HCT116 (cell line): Measurements from ENCODE around the gene ANO3. TPM values are rescaled to one million over a fixed set of nuclear protein-coding genes. Genes with fewer than 3 reads are reported as not detected.

Experiments
- ATAC-seq: fragments of 200-7000 bp; cut with Tn5 transposase; 2 replicates; pipeline ENCODE4 v1.9.1; 2020; ENCODE audit warnings: mild to moderate bottlenecking, moderate library complexity
- BruUV-seq: library from RNA; stranded (reverse); fragments of 400-500 nt; replicated peaks from 2 replicates; lab custom pipeline; 2021; lab: Mats Ljungman, UMichigan
- CTCF ChIA-PET: fragments of 300-600 bp; sonication (Branson Sonifier 250); formaldehyde crosslinking; loops from one replicate; lab custom pipeline; 2021; ENCODE audit warnings: antibody characterized with exemption; lab: Charles Lee
- POLR2A ChIA-PET: fragments of 300-600, 350-600 bp; sonication (Branson Sonifier 250); formaldehyde crosslinking; loops from one replicate; lab custom pipeline; 2021; ENCODE audit warnings: antibody characterized with exemption; lab: Charles Lee
- RAD21 ChIA-PET, 2 experiments: fragments of 300-600 bp; sonication (Branson Sonifier 250); formaldehyde crosslinking; loops; one replicate each; lab custom pipeline; 2023; ENCODE audit warnings: low total read pairs in 2 of 2; ENCODE audit not compliant: uncharacterized antibody in 2 of 2, unreplicated experiment in 2 of 2, low non-redundant PET in 1 of 2; lab: Charles Lee
- DNase-seq: peaks from one replicate; pipeline ENCODE4 v3.0.0-alpha.2; 2010; ENCODE audit warnings: low read depth, low spot score
- H2AFZ ChIP-seq: fragments of 200-600 bp; shearing (Covaris generic), sonication (generic); 2 replicates; pipeline ENCODE4 v1.6.1; 2017; ENCODE audit warnings: low read depth, mixed run types, mixed read lengths, antibody characterized with exemption, low read length; ENCODE audit not compliant: poor library complexity, severe bottlenecking
- H3K27ac ChIP-seq: 2 replicates; pipeline ENCODE4 v1.5.1; 2012; ENCODE audit warnings: low read depth, low read length
- H3K27me3 ChIP-seq: fragments of 200-600 bp; sonication (generic); 2 replicates; pipeline ENCODE4 v1.6.1; 2016; ENCODE audit warnings: mixed run types, low read length, mixed read lengths; ENCODE audit not compliant: insufficient read depth
- H3K36me3 ChIP-seq, 2 experiments: fragments of 200-500 bp in 1 of 2; fragments of 200-600 bp in 1 of 2; sonication (Bioruptor generic) in 1 of 2; sonication (generic) in 1 of 2; 2 replicates each; pipeline versions ENCODE4 v1.5.1 to v1.6.1; 2014 to 2016; ENCODE audit warnings: low read length in 2 of 2, inconsistent platforms in 1 of 2, mixed read lengths in 1 of 2, mixed run types in 1 of 2; ENCODE audit not compliant: insufficient read depth in 2 of 2, control insufficient read depth in 1 of 2
- H3K4me1 ChIP-seq, 2 experiments: fragments of 200-600 bp in 1 of 2; sonication (generic) in 1 of 2; 2 replicates each; pipeline versions ENCODE4 v1.5.1 to v1.6.1; 2012 to 2017; ENCODE audit warnings: low read length in 2 of 2, inconsistent platforms in 1 of 2, mild to moderate bottlenecking in 1 of 2, mixed read lengths in 1 of 2, mixed run types in 1 of 2, moderate library complexity in 1 of 2; ENCODE audit not compliant: insufficient read depth in 2 of 2, control insufficient read depth in 1 of 2
- H3K4me2 ChIP-seq: fragments of 200-600 bp; sonication (generic); 2 replicates; pipeline ENCODE4 v1.6.1; 2017; ENCODE audit warnings: mixed run types, low read length, mixed read lengths
- H3K4me3 ChIP-seq, 2 experiments: fragments of 200-600 bp in 1 of 2; sonication (generic) in 1 of 2; replicated peaks in 1 of 2; 2 replicates each; pipeline ENCODE4 v1.5.1; 2011 to 2016; ENCODE audit warnings: low read length in 2 of 2, control low read depth in 1 of 2, low read depth in 1 of 2, mild to moderate bottlenecking in 1 of 2, mixed read lengths in 1 of 2, mixed run types in 1 of 2
- H3K79me2 ChIP-seq: fragments of 200-600 bp; sonication (generic); 2 replicates; pipeline ENCODE4 v1.6.1; 2017; ENCODE audit warnings: mild to moderate bottlenecking, mixed run types, low read length, moderate library complexity, mixed read lengths; ENCODE audit not compliant: insufficient read depth
- H3K9ac ChIP-seq: fragments of 200-600 bp; sonication (generic); 2 replicates; pipeline ENCODE4 v1.6.1; 2016; ENCODE audit warnings: low read length, mixed read lengths
- H3K9me2 ChIP-seq: fragments of 200-600 bp; sonication (generic), shearing (Covaris generic); 2 replicates; pipeline ENCODE4 v1.6.1; 2017; ENCODE audit warnings: mixed run types, mild to moderate bottlenecking, moderate library complexity; ENCODE audit not compliant: insufficient read depth
- H3K9me3 ChIP-seq, 2 experiments: fragments of 200-500 bp in 1 of 2; fragments of 200-600 bp in 1 of 2; sonication (Bioruptor generic) in 1 of 2; sonication (generic) in 1 of 2; 2 replicates each; pipeline ENCODE4 v1.6.1; 2014 to 2017; ENCODE audit warnings: low read length in 2 of 2, mixed read lengths in 2 of 2, inconsistent platforms in 1 of 2, low read depth in 1 of 2, mild to moderate bottlenecking in 1 of 2, mixed run types in 1 of 2, moderate library complexity in 1 of 2; ENCODE audit not compliant: control insufficient read depth in 1 of 2, insufficient read depth in 1 of 2
- H4K20me1 ChIP-seq: fragments of 200-600 bp; sonication (generic), shearing (Covaris generic); 2 replicates; pipeline ENCODE4 v1.6.1; 2017; ENCODE audit warnings: mixed run types, mild to moderate bottlenecking, moderate library complexity; ENCODE audit not compliant: insufficient read depth
- CBX3 ChIP-seq: IDR thresholded peaks from 2 replicates; pipeline ENCODE4 v1.6.1; 2012; ENCODE audit warnings: low read depth
- CEBPB ChIP-seq: IDR thresholded peaks from 2 replicates; pipeline ENCODE4 v1.6.1; 2012; ENCODE audit warnings: low read depth
- CTCF ChIP-seq, 3 experiments: fragments of 200-600 bp in 1 of 3; sonication (generic) in 1 of 3; IDR thresholded peaks in 2 of 3; conservative IDR thresholded peaks in 1 of 3; 2 replicates each; pipeline ENCODE4 v1.5.1; 2012 to 2017; ENCODE audit warnings: low read depth in 2 of 3, low read length in 2 of 3, antibody characterized with exemption in 1 of 3, borderline replicate concordance in 1 of 3, control low read depth in 1 of 3, mild to moderate bottlenecking in 1 of 3, mixed read lengths in 1 of 3, mixed run types in 1 of 3, moderate library complexity in 1 of 3; ENCODE audit not compliant: insufficient read depth in 1 of 3
- ELF1 ChIP-seq: IDR thresholded peaks from 2 replicates; pipeline ENCODE4 v1.6.1; 2012; ENCODE audit warnings: low read depth, borderline replicate concordance
- FOSL1 ChIP-seq: IDR thresholded peaks from 2 replicates; pipeline ENCODE4 v1.6.1; 2012; ENCODE audit warnings: low read depth
- POLR2A ChIP-seq: IDR thresholded peaks from 2 replicates; pipeline ENCODE4 v1.7.0; 2011; ENCODE audit warnings: borderline replicate concordance; ENCODE audit not compliant: insufficient read depth, insufficient read length; ENCODE audit errors: extremely low read depth
- SIN3A ChIP-seq: IDR thresholded peaks from 2 replicates; pipeline ENCODE4 v1.6.1; 2012; ENCODE audit warnings: low read depth
- SRF ChIP-seq: IDR thresholded peaks from 2 replicates; pipeline ENCODE4 v1.6.1; 2012; ENCODE audit warnings: low read depth
- TCF7L2 ChIP-seq: IDR thresholded peaks from 2 replicates; pipeline ENCODE4 v1.7.0; 2011; ENCODE audit warnings: borderline replicate concordance, inconsistent platforms; ENCODE audit not compliant: insufficient read depth, insufficient read length; ENCODE audit errors: extremely low read depth
- YY1 ChIP-seq: IDR thresholded peaks from 2 replicates; pipeline ENCODE4 v1.6.1; 2011; ENCODE audit warnings: low read length, low read depth, moderate library complexity, mild to moderate bottlenecking; ENCODE audit not compliant: insufficient replicate concordance; ENCODE audit errors: extremely low read depth
- ZFX ChIP-seq: fragments of 450-650 bp; IDR thresholded peaks from 2 replicates; pipeline ENCODE4 v1.6.1; 2017
- ZNF274 ChIP-seq: fragments of 200-500 bp; sonication (Bioruptor generic); IDR thresholded peaks from 2 replicates; pipeline ENCODE4 v1.6.1; 2014; ENCODE audit warnings: mild to moderate bottlenecking, low read depth, low read length, inconsistent platforms
- intact Hi-C: fragments of 100-400 bp; cut with micrococcal nuclease; formaldehyde crosslinking; loops from 2 replicates; pipeline ENCODE4 v1.10.0; 2022
- total RNA-seq: library from RNA; stranded (reverse); gene quantifications from one replicate; pipeline ENCODE4 v1.2.1, GENCODE V29; 2021; ENCODE audit not compliant: unreplicated experiment
- TF ChIP-seq, protein P1 (sequence below): IDR thresholded peaks from 2 replicates; pipeline ENCODE4 v1.6.1; 2012
- TF ChIP-seq, protein P2 (sequence below): IDR thresholded peaks from 2 replicates; pipeline ENCODE4 v1.6.1; 2012

Gene ANO3
- total RNA-seq, 1 experiment from 2014 or later, result not detected

DNA sequence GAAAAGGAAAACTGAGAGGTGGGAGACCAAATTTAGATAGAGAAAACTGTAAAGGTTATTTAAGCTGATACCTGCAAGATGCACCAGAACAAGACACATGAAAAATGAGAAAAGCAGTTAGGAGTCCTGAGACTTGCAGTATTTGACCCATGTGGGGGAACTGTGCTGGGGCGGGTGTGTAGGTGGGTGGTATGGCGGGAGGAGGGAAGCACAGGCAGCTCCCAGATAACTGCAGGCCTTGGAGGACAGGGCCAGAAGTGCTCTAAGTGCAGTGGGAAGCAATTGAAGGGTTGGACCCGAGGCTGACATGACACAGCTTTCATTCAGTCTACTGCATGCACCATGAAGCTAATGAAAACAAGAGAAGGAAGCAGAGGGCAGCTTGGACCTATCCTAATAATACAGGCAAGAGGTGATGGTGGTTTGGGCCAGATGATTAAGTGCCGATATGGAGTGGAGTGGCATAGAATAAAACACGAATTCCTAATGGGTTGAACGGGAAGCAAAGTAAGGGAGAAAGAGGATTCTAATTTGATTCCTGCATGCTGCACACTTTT, 48.0 kb upstream of the ANO3 start:
- no peaks in the 10 kb centered on the region for H3K36me3 ChIP-seq
- H3K79me2 ChIP-seq, result no peaks in the 10 kb centered on the region
- no peaks in the 10 kb centered on the region for H3K4me1 ChIP-seq
- no peak overlapping the region for H3K27ac ChIP-seq
- BruUV-seq, result no TSS peak
- H3K27me3 ChIP-seq, result no peaks in the 10 kb centered on the region
- TF ChIP-seq, protein P1, sequence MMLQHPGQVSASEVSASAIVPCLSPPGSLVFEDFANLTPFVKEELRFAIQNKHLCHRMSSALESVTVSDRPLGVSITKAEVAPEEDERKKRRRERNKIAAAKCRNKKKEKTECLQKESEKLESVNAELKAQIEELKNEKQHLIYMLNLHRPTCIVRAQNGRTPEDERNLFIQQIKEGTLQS, result no peak
- TF ChIP-seq TCF7L2 (no peak), SRF (no peak), ZFX (no peak), ELF1 (no peak), CBX3 (no peak), SIN3A (no peak), CTCF (IDR thresholded peaks at IDR 0.05 in 2 of 3, conservative IDR thresholded peaks at IDR 0.05 in 1 of 3; ENCODE audit: borderline replicate concordance in 1 of 3, insufficient read depth in 1 of 3, low read depth in 2 of 3, low read length in 2 of 3) (no peak), FOSL1 (no peak), CEBPB (no peak), ZNF274 (no peak), YY1 (no peak), POLR2A (no peak)
- TF ChIP-seq, protein P2, sequence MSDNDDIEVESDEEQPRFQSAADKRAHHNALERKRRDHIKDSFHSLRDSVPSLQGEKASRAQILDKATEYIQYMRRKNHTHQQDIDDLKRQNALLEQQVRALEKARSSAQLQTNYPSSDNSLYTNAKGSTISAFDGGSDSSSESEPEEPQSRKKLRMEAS, result no peak
- no peaks in the 10 kb centered on the region for H3K9me2 ChIP-seq
- DNase-seq (no peak), ATAC-seq (no peak)
- no peak overlapping the region for H3K9ac ChIP-seq
- ChIA-PET CTCF (interaction anchor here (1.3 kb wide), 1 partner anchor 875 kb away, joined by 7 read pairs; no protein-coding TSS in a partner anchor), POLR2A (no interaction called here), RAD21 (no interaction called here)
- H3K9me3 ChIP-seq, result no peaks in the 10 kb centered on the region
- intact Hi-C loops, result no loop called here
- H4K20me1 ChIP-seq, result no peaks in the 10 kb centered on the region
- no peak overlapping the region for H3K4me2 ChIP-seq
- no peak overlapping the region for H3K4me3 ChIP-seq
- no peak overlapping the region for H2AFZ ChIP-seq
